Measurements from ENCODE around the gene PRMT9.

PRMT9 gene

DNA sequence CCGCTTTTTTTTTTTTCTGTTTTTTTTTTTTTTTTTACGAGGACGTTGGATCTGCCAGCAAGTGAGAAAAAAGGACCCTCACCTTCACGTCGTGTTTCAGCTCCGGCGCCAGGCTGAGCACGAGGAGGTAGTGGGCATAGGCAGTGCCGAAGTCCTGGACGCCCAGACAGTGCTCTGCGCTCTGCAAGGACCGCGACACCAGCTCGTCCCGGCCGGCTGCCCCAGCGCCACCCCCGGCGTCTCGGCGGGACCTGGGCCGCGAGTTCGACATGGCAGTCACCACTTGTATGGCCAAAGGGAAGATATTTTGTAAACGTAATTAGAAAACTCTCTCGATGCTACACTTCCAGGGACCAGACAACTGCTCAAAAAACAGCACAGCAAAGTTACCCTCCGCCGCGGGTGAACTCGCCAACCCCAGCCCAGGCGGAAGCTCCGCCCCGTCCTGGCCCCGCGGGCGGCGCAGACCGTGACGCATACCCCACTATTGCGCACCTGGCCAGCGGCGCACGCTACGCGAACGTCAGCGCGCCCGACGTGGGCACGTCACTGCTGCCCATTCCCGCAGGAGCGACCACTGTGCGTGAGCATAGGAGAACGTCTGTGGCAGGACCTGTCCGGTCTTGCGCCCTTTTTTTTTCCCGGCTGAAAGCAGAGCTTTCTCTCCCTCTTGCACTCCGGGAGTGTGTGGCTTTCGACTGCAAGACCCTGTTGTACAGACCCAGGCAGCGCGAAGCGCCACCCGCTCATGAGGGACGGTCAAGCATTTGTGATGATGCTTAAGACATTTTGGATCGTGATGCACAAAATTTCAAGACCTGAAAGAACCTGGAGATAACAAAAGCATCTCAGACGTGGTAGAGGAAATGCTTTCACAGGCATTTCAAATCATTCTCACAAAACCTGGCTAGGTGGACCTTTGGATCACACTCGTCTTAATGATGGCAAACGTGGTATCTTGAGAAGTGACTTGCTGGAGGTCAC, at the start of gene PRMT9:
PRMT9 (minus strand) TSS at position 447 of the 984 bp plus-strand sequence; CDS start at position 271, 176 bp downstream.
- peak within 1 kb of the TSS; percentile 94 for H3K4me3 ChIP-seq (ENCODE audit: low read length)
- no peaks in the 10 kb centered on the region for H3K9me3 ChIP-seq (ENCODE audit: control insufficient read depth, insufficient read depth, low read length)
- no peaks in the 10 kb centered on the region for H3K27me3 ChIP-seq (ENCODE audit: control insufficient read depth, low read length)
- peaks cover 14% of the 10 kb centered on the region for H3K4me1 ChIP-seq (ENCODE audit: control insufficient read depth, low read length)
- H3K9me2 ChIP-seq (replicated peaks; ENCODE audit: control insufficient read depth, low read length), result no peaks in the 10 kb centered on the region
- peak within 1 kb of the TSS; percentile 66 for H3K27ac ChIP-seq (ENCODE audit: low read depth, low read length)
- no peak for TF ChIP-seq CTCF (IDR thresholded peaks at IDR 0.05; ENCODE audit: low read depth, low read length, poor library complexity, severe bottlenecking)
- no peaks in the 10 kb centered on the region for H4K20me1 ChIP-seq (ENCODE audit: control insufficient read depth, insufficient read depth, low read depth, low read length)
- peak within 1 kb of the TSS; percentile 78 for H3K4me2 ChIP-seq (ENCODE audit: low read length)
- H3F3A ChIP-seq (ENCODE audit: control insufficient read depth, insufficient read depth), result no peaks in the 10 kb centered on the region
- H3K36me3 ChIP-seq (ENCODE audit: control insufficient read depth, low read length), result peaks cover 8% of the 10 kb centered on the region
- peaks cover 48% of the 10 kb centered on the region for H3K79me2 ChIP-seq (ENCODE audit: control insufficient read depth, low read length)

DNA sequence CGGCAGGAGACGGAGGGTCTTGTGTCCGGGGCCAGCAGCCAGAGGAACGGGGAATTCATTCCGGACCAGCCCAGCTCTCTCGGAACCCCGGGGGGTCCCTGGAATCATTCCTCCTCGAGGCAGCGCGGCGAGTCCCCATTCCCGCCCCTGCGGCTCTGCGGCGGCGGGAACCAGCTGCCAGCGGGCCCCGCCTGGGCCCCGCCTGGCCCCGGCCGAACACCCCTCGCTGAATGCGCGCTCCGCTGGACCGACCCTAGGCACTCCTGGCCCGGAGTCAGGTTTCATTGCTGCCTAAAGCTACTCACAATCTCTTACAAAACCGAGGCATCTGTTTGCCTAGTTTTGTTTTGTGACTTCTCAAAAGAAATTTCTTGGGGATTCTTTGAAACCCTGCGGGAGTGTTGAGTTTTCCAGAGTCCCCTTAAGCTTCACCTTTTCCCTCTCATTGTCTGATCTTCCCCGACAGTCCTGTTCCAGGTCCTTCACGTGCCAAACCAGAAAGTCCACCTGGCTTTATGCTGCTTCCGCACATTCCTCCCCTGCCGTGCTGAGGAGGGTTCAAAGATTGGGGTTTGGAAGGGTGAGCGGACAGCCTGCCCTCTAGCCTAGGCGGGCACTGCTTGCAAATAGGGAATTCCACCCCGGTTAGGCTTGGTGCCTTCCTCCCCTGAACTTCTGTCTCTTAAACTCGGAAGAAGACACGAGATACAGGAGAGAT, 48.7 kb upstream of the PRMT9 start:
- no peak overlapping the region for H3K27ac ChIP-seq (ENCODE audit: low read depth, low read length)
- no peaks in the 10 kb centered on the region for H3K36me3 ChIP-seq (ENCODE audit: control insufficient read depth, low read length)
- peak overlapping the region; percentile 81 for H3K4me2 ChIP-seq (ENCODE audit: low read length)
- H3K9me3 ChIP-seq (ENCODE audit: control insufficient read depth, insufficient read depth, low read length), result no peaks in the 10 kb centered on the region
- peaks cover 21% of the 10 kb centered on the region for H3K4me1 ChIP-seq (ENCODE audit: control insufficient read depth, low read length)
- TF ChIP-seq CTCF (IDR thresholded peaks at IDR 0.05; ENCODE audit: low read depth, low read length, poor library complexity, severe bottlenecking), result no peak
- no peak; the same call in 1 of the 2 replicates for TF ChIP-seq EZH2phosphoT487 (IDR thresholded peaks at IDR 0.05; ENCODE audit: borderline replicate concordance, low read length)
- H3K79me2 ChIP-seq (ENCODE audit: control insufficient read depth, low read length), result no peaks in the 10 kb centered on the region; the same call in 1 of the 2 replicates
- H3K9me2 ChIP-seq (replicated peaks; ENCODE audit: control insufficient read depth, low read length), result no peaks in the 10 kb centered on the region
- H3K4me3 ChIP-seq (ENCODE audit: low read length), result peak overlapping the region; percentile 68
- no peaks in the 10 kb centered on the region for H4K20me1 ChIP-seq (ENCODE audit: control insufficient read depth, insufficient read depth, low read depth, low read length)
- H3F3A ChIP-seq (ENCODE audit: control insufficient read depth, insufficient read depth), result 0 out of 2 replicates have a peak, but pooled peaks cover 11% of the 10 kb centered on the region
- peaks cover 39% of the 10 kb centered on the region for H3K27me3 ChIP-seq (ENCODE audit: control insufficient read depth, low read length)

DNA sequence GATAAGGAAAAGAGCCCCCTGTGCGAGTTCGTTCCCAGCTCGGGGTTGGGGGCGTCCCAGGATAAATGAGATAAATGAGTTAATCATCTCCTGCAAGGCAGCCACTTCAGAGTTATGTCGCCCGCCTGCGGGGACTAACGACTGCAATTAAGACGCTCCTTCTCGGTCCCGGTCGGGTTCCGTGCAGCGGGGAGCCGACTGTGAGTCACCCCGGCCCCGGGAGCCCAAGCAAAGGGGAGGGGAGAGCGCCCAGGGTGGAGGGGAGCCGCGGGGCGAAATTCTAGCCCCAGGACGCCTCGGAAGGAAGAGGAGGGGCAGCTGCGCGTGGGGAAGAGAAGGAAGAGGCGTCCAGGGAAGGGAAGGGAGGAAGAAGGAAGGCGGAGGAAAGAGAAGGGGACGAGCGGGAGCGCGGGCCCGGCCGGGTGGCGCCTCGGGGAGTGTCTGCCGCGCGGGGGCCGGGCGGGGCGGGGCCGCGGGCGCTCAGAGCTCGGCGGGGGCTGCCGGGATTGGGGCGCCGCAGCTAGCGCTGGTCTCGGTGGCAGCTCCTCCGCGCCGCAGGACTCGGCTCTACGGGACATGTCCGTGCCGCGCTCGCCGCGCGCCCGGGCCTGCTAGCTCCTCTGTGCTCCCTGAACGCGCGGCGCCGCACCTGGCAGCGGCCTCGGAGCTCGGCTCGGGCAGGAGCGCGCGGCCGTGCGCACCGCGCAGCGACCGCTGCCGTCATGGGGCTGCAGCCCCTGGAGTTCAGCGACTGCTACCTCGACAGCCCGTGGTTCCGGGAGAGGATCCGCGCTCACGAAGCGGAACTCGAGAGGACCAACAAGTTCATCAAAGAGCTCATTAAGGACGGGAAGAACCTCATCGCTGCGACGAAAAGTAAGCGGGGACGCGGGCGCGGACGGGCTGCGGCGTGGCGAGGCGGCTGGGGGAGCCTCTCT, 47.9 kb upstream of the PRMT9 start, which contains the start of gene ARHGAP10:
ARHGAP10 (plus strand) TSS at position 509 of the 938 bp plus-strand sequence; CDS start at position 723, 214 bp downstream.
- Histone ChIP-seq H3K9me3 (ENCODE audit: control insufficient read depth, insufficient read depth, low read length) (no peaks in the 10 kb centered on the region), H3K36me3 (ENCODE audit: control insufficient read depth, low read length) (no peaks in the 10 kb centered on the region), H3F3A (ENCODE audit: control insufficient read depth, insufficient read depth) (0 out of 2 replicates have a peak, but pooled peaks cover 11% of the 10 kb centered on the region), H3K4me3 (ENCODE audit: low read length) (peak within 1 kb of the TSS; percentile 68), H3K27me3 (ENCODE audit: control insufficient read depth, low read length) (peaks cover 47% of the 10 kb centered on the region), H3K79me2 (ENCODE audit: control insufficient read depth, low read length) (no peaks in the 10 kb centered on the region; the same call in 1 of the 2 replicates), H3K4me2 (ENCODE audit: low read length) (peak within 1 kb of the TSS; percentile 81), H3K27ac (ENCODE audit: low read depth, low read length) (no peak within 1 kb of the TSS), H3K4me1 (ENCODE audit: control insufficient read depth, low read length) (peaks cover 21% of the 10 kb centered on the region), H3K9me2 (replicated peaks; ENCODE audit: control insufficient read depth, low read length) (no peaks in the 10 kb centered on the region), H4K20me1 (ENCODE audit: control insufficient read depth, insufficient read depth, low read depth, low read length) (no peaks in the 10 kb centered on the region)
- TF ChIP-seq CTCF (IDR thresholded peaks at IDR 0.05; ENCODE audit: low read depth, low read length, poor library complexity, severe bottlenecking) (no peak), EZH2phosphoT487 (IDR thresholded peaks at IDR 0.05; ENCODE audit: borderline replicate concordance, low read length) (no peak)
